GM21447 (cell line): ENCODE data around the gene MED29.
"Not testable (repeated sequence)": the region's sequence is repeated elsewhere in the genome, so short reads cannot be mapped to it uniquely, and the experiment has no call there.

Source experiments
- ATAC-seq: cut with Tn5 transposase; IDR thresholded peaks from one replicate; pipeline ENCODE4 v1.9.1; 2021; ENCODE audit not compliant: unreplicated experiment

Gene MED29

DNA sequence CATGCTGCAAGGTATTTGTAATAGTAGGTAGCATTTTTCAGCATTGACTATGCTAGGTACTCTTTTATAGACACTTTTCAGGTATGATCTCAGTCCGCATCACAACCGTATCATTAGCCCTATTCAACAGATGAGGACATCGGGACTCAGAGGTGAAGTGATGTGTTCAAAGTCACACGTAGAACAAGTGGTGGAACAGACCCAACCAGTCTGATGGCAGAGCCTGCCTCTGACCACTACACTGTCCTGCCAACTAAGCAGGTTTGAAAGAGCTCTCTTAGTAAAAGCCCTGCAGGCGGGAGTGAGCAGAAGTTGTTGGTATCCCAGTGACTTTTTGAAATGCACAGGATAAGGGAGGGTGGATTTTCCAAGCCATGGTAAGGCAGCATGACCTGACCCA lies 20.4 kb upstream of the MED29 start:
- ATAC-seq: no peak

- no peak for ATAC-seq
Measured at GRCh38 chr19:39372047-39372802, 19.0 kb upstream of the MED29 start.

- no peak for ATAC-seq
Measured at GRCh38 chr19:39372941-39373340, 18.2 kb upstream of the MED29 start.

DNA sequence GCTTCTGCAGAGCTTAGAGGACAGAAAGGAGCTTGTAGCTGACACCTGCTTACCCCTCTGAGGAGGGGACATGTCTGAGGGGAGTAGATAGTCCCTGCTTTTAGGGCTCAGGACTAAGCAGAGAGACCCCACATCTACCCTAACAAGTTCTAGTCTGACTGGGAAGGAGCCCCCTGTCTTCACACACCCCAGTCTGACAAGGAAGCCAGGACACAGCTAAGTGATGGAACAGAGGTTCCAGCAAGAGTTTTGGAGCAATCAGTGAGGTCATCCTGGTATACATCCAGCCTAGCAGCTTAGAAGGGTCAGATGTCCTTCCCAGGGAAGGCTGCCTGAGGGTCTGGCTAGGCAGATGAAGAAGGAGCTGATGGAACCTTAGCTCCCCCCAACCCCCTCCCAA lies 15.2 kb upstream of the MED29 start:
- ATAC-seq: no peak

GRCh38 chr19:39377373-39378362 lies 13.5 kb upstream of the MED29 start:
- no peak for ATAC-seq

GRCh38 chr19:39379366-39379765 lies 11.8 kb upstream of the MED29 start:
- not testable (repeated sequence) for ATAC-seq

- ATAC-seq: no peak
Measured at GRCh38 chr19:39379865-39380396, 11.2 kb upstream of the MED29 start.

GRCh38 chr19:39380521-39381502 lies 10.4 kb upstream of the MED29 start:
- no peak for ATAC-seq

DNA sequence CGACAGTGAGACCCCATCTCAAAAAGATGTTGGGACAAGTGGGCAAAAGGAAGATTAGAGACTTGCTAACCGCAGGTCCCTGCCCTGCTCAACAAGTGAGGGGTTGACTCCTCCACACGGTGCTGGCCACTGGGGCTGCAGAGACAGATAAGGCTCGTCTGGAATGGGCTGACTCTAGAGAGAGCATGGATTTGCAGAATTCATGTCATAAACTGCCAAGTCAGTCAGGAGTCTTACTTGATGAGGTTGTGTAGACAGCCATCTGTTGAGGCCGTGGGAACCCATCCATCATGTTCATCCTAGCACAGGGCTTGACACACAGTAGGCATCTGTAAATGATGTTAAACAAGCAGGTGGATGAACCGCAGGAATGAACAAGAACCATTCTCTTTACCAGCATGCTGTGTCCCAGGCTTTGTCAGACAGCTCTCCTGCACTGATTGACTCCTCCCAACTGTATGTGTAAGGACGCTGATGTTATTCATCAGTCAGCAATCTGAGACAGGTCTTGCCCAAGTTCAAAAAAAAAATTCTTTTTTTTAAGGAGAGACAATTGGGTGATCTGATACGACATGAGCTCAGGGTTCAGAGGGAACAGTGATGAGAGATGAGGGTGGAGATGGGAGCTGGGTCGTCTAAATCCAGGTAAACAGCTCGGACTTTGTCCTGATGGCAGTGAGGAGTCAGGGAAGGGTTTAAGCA lies 9.1 kb upstream of the MED29 start:
- ATAC-seq: no peak

DNA sequence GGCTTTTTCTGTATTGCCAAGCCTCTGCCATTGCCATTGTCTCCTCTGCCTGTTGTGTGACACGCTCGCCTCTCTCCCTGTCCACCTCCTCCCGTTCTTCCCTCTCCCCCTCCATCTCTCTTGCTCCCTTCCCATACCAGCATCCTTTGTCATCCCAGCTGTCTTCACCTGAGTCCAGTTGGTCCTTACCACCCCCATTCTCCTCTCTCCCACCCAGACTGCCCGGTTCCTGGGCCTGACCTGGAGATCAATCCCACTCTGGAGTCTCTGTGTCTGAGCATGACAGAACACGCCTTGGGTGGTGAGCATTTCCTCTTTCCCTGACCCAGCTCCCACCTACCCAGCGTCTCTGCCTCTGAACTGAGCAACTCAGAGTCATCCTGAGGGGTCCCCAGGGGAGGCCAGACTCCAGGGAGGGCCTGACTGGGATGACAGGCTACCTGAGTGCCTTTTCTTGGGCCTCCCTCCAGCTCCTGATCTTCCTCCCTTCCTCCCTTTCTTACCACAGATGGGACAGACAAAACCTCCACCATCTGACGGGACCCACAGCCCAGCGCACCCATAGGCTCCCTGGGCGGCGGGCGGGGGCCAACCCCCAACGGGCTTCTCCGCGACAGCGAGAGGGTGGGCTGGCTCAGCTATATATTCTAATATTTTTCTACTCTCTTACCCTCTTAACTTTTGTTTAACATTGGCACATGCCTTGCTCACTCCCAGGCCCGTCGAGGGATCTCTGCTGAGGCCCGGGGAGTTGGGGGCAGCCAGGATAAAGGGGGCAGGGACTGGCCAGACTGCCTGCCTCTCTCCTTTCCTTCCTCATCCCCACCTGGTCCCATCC lies 8.0 kb upstream of the MED29 start:
- no peak for ATAC-seq

GRCh38 chr19:39384839-39385568 lies 6.2 kb upstream of the MED29 start:
- no peak for ATAC-seq

DNA sequence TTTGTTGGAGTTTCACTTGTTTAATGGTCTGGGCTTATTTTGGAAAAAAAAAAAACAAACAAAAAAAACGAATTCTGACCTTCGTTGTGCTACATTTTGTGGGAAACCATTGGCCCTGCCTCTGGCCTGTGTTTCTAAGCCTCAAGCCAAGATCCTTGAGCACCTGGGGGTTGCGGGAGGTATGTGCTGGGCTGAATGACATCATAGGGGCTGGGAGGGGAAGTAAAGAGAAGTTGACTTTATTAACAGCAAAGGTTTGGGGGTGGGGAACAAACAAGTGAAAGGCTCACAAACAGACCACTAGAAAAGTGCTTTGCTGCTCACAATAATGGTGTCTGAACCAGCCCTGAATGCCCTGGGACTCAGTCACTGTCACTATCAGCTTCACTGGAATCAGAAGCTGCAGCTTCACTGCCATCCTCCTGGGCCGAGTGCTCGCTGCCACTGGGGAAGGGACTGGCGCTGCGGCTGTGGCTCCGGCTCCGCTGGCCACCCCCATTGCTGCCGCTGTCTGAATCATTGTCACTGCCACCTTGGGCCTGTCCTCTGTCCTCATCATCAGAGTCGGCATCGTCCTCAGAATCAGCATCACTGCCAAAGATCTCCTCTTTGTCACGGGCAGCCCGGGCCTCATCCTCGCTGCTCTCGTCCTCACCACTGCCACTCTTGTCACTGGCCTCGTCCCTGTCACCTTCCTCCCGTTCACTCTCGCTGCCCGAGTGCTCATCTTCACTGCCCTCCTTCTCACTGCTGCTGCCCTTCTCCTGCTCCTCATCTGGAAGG lies 5.4 kb upstream of the MED29 start:
- ATAC-seq: no peak

DNA sequence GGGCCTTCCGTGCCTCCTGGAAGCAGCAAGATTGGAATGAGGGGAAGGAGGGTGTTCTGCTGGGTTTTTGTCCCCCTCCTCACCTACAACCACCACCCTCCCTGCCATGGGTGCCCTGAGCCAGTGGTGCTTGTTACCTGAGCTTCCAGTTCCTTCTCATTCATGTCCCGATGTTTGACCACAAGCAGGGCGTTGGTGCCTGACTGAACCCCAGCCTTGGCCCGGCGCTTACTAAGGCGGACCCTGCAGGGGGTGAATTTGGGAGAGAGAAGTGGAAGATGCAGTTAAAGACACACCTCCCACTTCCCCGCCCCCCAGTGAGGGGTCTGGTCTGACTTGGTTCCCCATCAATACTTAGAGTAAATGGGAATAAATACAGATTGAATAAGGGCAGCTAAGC lies 4.6 kb upstream of the MED29 start:
- no peak for ATAC-seq

GRCh38 chr19:39388657-39389056 lies 2.5 kb upstream of the MED29 start:
- no peak for ATAC-seq

- ATAC-seq: no peak
Measured at GRCh38 chr19:39389631-39390414, 1.4 kb upstream of the MED29 start.

DNA sequence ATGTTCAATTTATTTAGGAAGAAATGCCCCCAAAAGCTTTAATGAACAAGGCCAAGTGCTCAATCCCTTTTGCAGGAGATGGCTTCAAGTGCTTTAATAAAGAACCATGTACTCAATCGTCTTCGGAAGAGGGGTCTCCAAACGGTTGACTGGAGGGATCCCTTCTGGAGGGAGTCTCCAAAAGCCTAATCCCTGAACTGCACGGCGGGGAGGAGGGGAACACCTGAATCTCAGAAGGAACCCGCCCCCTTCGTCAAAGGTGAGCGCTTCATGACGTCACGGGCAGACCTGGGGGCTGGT lies 777 bp upstream of the MED29 start:
- ATAC-seq: peak; percentile 19
